Nephron (organoid): ENCODE measurements around the gene EIF3CL.
"Not testable (repeated sequence)": the region's sequence is repeated elsewhere in the genome, so short reads cannot be mapped to it uniquely, and the experiment has no call there.

Experiments
- H3K27ac Mint-ChIP-seq, 3 experiments: 2 replicates each; pipeline ENCODE4 v1.8.0; 2020; ENCODE audit warnings: mixed read lengths in 3 of 3, mild to moderate bottlenecking in 2 of 3, moderate library complexity in 1 of 3
- H3K27me3 Mint-ChIP-seq: 2 replicates; pipeline ENCODE4 v1.8.0; 2021; ENCODE audit warnings: low read depth, mild to moderate bottlenecking, moderate library complexity, mixed read lengths
- H3K36me3 Mint-ChIP-seq: 2 replicates; pipeline ENCODE4 v1.8.0; 2020; ENCODE audit warnings: low read depth, mixed read lengths
- H3K4me1 Mint-ChIP-seq: 2 replicates; pipeline ENCODE4 v1.8.0; 2020; ENCODE audit warnings: mixed read lengths
- H3K4me3 Mint-ChIP-seq, 3 experiments: 2 replicates each; pipeline ENCODE4 v1.8.0; 2020; ENCODE audit warnings: mild to moderate bottlenecking in 3 of 3, mixed read lengths in 3 of 3, moderate library complexity in 2 of 3
- H3K9me3 Mint-ChIP-seq: 2 replicates; pipeline ENCODE4 v1.8.0; 2020; ENCODE audit warnings: mixed read lengths
- CTCF ChIP-seq, 3 experiments: fragments of 200-600 bp; sonication (generic); IDR thresholded peaks; one replicate each; pipeline ENCODE4 v1.5.0; 2021; ENCODE audit warnings: antibody characterized with exemption in 3 of 3; ENCODE audit not compliant: unreplicated experiment in 3 of 3

Gene EIF3CL

GRCh38 chr16:28377822-28378221, 25.8 kb downstream of the EIF3CL start:
- not testable (repeated sequence) for H3K27ac Mint-ChIP-seq, H3K4me1 Mint-ChIP-seq, H3K27me3 Mint-ChIP-seq, H3K36me3 Mint-ChIP-seq, H3K4me3 Mint-ChIP-seq, H3K9me3 Mint-ChIP-seq

GRCh38 chr16:28377108-28377625, 26.5 kb downstream of the EIF3CL start:
- not testable (repeated sequence) for H3K4me3 Mint-ChIP-seq, H3K27me3 Mint-ChIP-seq, H3K9me3 Mint-ChIP-seq, H3K36me3 Mint-ChIP-seq, H3K27ac Mint-ChIP-seq, H3K4me1 Mint-ChIP-seq

GRCh38 chr16:28375115-28375514, 28.5 kb downstream of the EIF3CL start:
- H3K9me3 Mint-ChIP-seq, H3K27ac Mint-ChIP-seq, H3K4me3 Mint-ChIP-seq, H3K4me1 Mint-ChIP-seq, H3K27me3 Mint-ChIP-seq, H3K36me3 Mint-ChIP-seq: not testable (repeated sequence)

- not testable (repeated sequence) for H3K27ac Mint-ChIP-seq, H3K9me3 Mint-ChIP-seq, H3K27me3 Mint-ChIP-seq, H3K4me3 Mint-ChIP-seq, H3K36me3 Mint-ChIP-seq, H3K4me1 Mint-ChIP-seq
These were observed 29.4 kb downstream of the EIF3CL start for GRCh38 chr16:28374281-28374680.

GRCh38 chr16:28367926-28368325, 35.7 kb downstream of the EIF3CL start:
- H3K4me3 Mint-ChIP-seq, H3K9me3 Mint-ChIP-seq, H3K36me3 Mint-ChIP-seq, H3K27me3 Mint-ChIP-seq, H3K4me1 Mint-ChIP-seq, H3K27ac Mint-ChIP-seq: not testable (repeated sequence)

- not testable (repeated sequence) for H3K36me3 Mint-ChIP-seq, H3K9me3 Mint-ChIP-seq, H3K27ac Mint-ChIP-seq, H3K4me3 Mint-ChIP-seq, H3K27me3 Mint-ChIP-seq, H3K4me1 Mint-ChIP-seq
- peak in 1 of 3 experiments; percentile 16 for TF ChIP-seq CTCF (IDR thresholded peaks at IDR 0.05; ENCODE audit: unreplicated experiment in 3 of 3)
These were observed 39.1 kb downstream of the EIF3CL start for GRCh38 chr16:28364268-28365173.

- H3K27ac Mint-ChIP-seq, H3K36me3 Mint-ChIP-seq, H3K4me3 Mint-ChIP-seq: not testable (repeated sequence)
These were observed 40.2 kb downstream of the EIF3CL start, which contains the start of gene NPIPB6 for GRCh38 chr16:28363408-28363807. Gene NPIPB6, minus strand, starts transcription at chr16:28363508. Its CDS starts 686 bp downstream, at chr16:28362822.

GRCh38 chr16:28362600-28362999, 41.0 kb downstream of the EIF3CL start:
- H3K27ac Mint-ChIP-seq, H3K27me3 Mint-ChIP-seq, H3K9me3 Mint-ChIP-seq, H3K4me3 Mint-ChIP-seq, H3K36me3 Mint-ChIP-seq, H3K4me1 Mint-ChIP-seq: not testable (repeated sequence)

More at GRCh38 chr16:28363408-28363807, 40.2 kb downstream of the EIF3CL start, which contains the start of gene NPIPB6:
- not testable (repeated sequence) for H3K9me3 Mint-ChIP-seq, H3K4me1 Mint-ChIP-seq, H3K27me3 Mint-ChIP-seq

- H3K4me3 Mint-ChIP-seq, H3K36me3 Mint-ChIP-seq, H3K27ac Mint-ChIP-seq, H3K9me3 Mint-ChIP-seq, H3K4me1 Mint-ChIP-seq, H3K27me3 Mint-ChIP-seq: not testable (repeated sequence)
These were observed 65.4 kb downstream of the EIF3CL start for GRCh38 chr16:28338230-28338629.

GRCh38 chr16:28336940-28337710, 66.5 kb downstream of the EIF3CL start:
- not testable (repeated sequence) for H3K4me3 Mint-ChIP-seq, H3K27me3 Mint-ChIP-seq, H3K27ac Mint-ChIP-seq, H3K36me3 Mint-ChIP-seq, H3K4me1 Mint-ChIP-seq, H3K9me3 Mint-ChIP-seq

- H3K27me3 Mint-ChIP-seq, H3K27ac Mint-ChIP-seq, H3K9me3 Mint-ChIP-seq, H3K4me3 Mint-ChIP-seq, H3K36me3 Mint-ChIP-seq, H3K4me1 Mint-ChIP-seq: not testable (repeated sequence)
These were observed 68.0 kb downstream of the EIF3CL start for GRCh38 chr16:28335678-28336077.

GRCh38 chr16:28332632-28333031, 71.0 kb downstream of the EIF3CL start:
- not testable (repeated sequence) for H3K4me3 Mint-ChIP-seq, H3K36me3 Mint-ChIP-seq

GRCh38 chr16:28330981-28331380, 72.7 kb downstream of the EIF3CL start:
- H3K4me3 Mint-ChIP-seq, H3K4me1 Mint-ChIP-seq, H3K36me3 Mint-ChIP-seq, H3K27ac Mint-ChIP-seq, H3K9me3 Mint-ChIP-seq, H3K27me3 Mint-ChIP-seq: not testable (repeated sequence)

More at GRCh38 chr16:28332632-28333031, 71.0 kb downstream of the EIF3CL start:
- H3K4me1 Mint-ChIP-seq, H3K27me3 Mint-ChIP-seq, H3K27ac Mint-ChIP-seq, H3K9me3 Mint-ChIP-seq: not testable (repeated sequence)

GRCh38 chr16:28330232-28330631, 73.4 kb downstream of the EIF3CL start:
- H3K4me1 Mint-ChIP-seq, H3K27me3 Mint-ChIP-seq, H3K4me3 Mint-ChIP-seq, H3K27ac Mint-ChIP-seq, H3K36me3 Mint-ChIP-seq, H3K9me3 Mint-ChIP-seq: not testable (repeated sequence)
